Endometrial microvascular endothelial cells (primary cell): ENCODE data around the gene RHOT1. TPM values are rescaled to one million over a fixed set of nuclear protein-coding genes. Genes with fewer than 3 reads are reported as not detected.
"Not testable (repeated sequence)": the region's sequence is repeated elsewhere in the genome, so short reads cannot be mapped to it uniquely, and the experiment has no call there.

Experiments used
- in situ Hi-C: cut with HindIII; loops from 2 replicates; pipeline ENCODE4 v1.10.0; 2017; ENCODE audit warnings: low sequenced_read_pairs, low pct_unique_long_range_greater_than_20kb; ENCODE audit errors: inconsistent ontology term
- total RNA-seq: library from RNA; depleted of rRNA; stranded (reverse); fragments of >200 nt; gene quantifications from one replicate; pipeline ENCODE4 v1.2.3, GENCODE V29; 2015; ENCODE audit errors: inconsistent ontology term

Gene RHOT1
- 32.8 TPM for total RNA-seq

GRCh38 chr17:32142038-32142856 is at the start of gene RHOT1:
TSS of gene RHOT1 (plus strand) at chr17:32142502. CDS start at chr17:32142693, 191 bp downstream.
- in situ Hi-C loops, result no loop called here

GRCh38 chr17:32099686-32100085 is 42.6 kb upstream of the RHOT1 start:
- in situ Hi-C loops, result no loop called here

- in situ Hi-C loops, result not testable (repeated sequence)
Observed at GRCh38 chr17:32100323-32100722, 42.0 kb upstream of the RHOT1 start.

- in situ Hi-C loops, result no loop called here
Observed at GRCh38 chr17:32100971-32101631, 41.2 kb upstream of the RHOT1 start.

GRCh38 chr17:32102172-32102571 is 40.1 kb upstream of the RHOT1 start:
- in situ Hi-C loops, result no loop called here

GRCh38 chr17:32102646-32103186 is 39.6 kb upstream of the RHOT1 start:
- in situ Hi-C loops, result no loop called here

GRCh38 chr17:32103476-32104113 is 38.7 kb upstream of the RHOT1 start:
- in situ Hi-C loops, result no loop called here

GRCh38 chr17:32104158-32104557 is 38.1 kb upstream of the RHOT1 start:
- in situ Hi-C loops, result no loop called here

- in situ Hi-C loops, result not testable (repeated sequence)
Observed at GRCh38 chr17:32106471-32106981, 35.8 kb upstream of the RHOT1 start.

GRCh38 chr17:32107194-32107593 is 35.1 kb upstream of the RHOT1 start:
- in situ Hi-C loops, result not testable (repeated sequence)

- in situ Hi-C loops, result no loop called here
Observed at GRCh38 chr17:32110596-32110995, 31.7 kb upstream of the RHOT1 start.

GRCh38 chr17:32111141-32111771 is 31.0 kb upstream of the RHOT1 start:
- in situ Hi-C loops, result no loop called here

- in situ Hi-C loops, result no loop called here
Observed at GRCh38 chr17:32112416-32112815, 29.9 kb upstream of the RHOT1 start.

- in situ Hi-C loops, result no loop called here
Observed at GRCh38 chr17:32114536-32114935, 27.8 kb upstream of the RHOT1 start.

GRCh38 chr17:32115546-32115945 is 26.8 kb upstream of the RHOT1 start:
- in situ Hi-C loops, result not testable (repeated sequence)

GRCh38 chr17:32116937-32117336 is 25.4 kb upstream of the RHOT1 start:
- in situ Hi-C loops, result no loop called here

GRCh38 chr17:32117399-32117798 is 24.9 kb upstream of the RHOT1 start:
- in situ Hi-C loops, result no loop called here

- in situ Hi-C loops, result not testable (repeated sequence)
Observed at GRCh38 chr17:32118088-32118487, 24.2 kb upstream of the RHOT1 start.

- in situ Hi-C loops, result no loop called here
Observed at GRCh38 chr17:32118835-32119234, 23.5 kb upstream of the RHOT1 start.
